Activated CD4-positive, alpha-beta T cell treated with anti-CD3 and anti-CD28 coated beads, Interleukin-2, amount 50 U/mL, for 24 hours (primary cell): ENCODE results near the gene IFFO2.

ENCODE experiments used
- DNase-seq, 2 donors: peaks; one replicate each; pipeline ENCODE4 v3.0.0-alpha.2; 2020; ENCODE audit warnings: low read depth in 1 of 2, low spot score in 1 of 2

IFFO2 gene

GRCh38 chr1:18951416-18951815 lies 5.1 kb downstream of the IFFO2 start:
- DNase-seq = no peak

- no peak for DNase-seq
Measured at GRCh38 chr1:18950401-18951026, 6.0 kb downstream of the IFFO2 start.

- no peak for DNase-seq
Measured at GRCh38 chr1:18949686-18950400, 6.6 kb downstream of the IFFO2 start.

GRCh38 chr1:18948913-18949685 lies 7.4 kb downstream of the IFFO2 start:
- no peak for DNase-seq

GRCh38 chr1:18948048-18948912 lies 8.2 kb downstream of the IFFO2 start:
- peak in 1 of 2 donors; percentile 33 for DNase-seq

- DNase-seq = no peak
Measured at GRCh38 chr1:18947570-18947969, 8.9 kb downstream of the IFFO2 start.

- no peak for DNase-seq
Measured at GRCh38 chr1:18946550-18947381, 9.7 kb downstream of the IFFO2 start.

GRCh38 chr1:18945401-18945849 lies 11.1 kb downstream of the IFFO2 start:
- DNase-seq = no peak

GRCh38 chr1:18944810-18945209 lies 11.7 kb downstream of the IFFO2 start:
- DNase-seq = no peak

- no peak for DNase-seq
Measured at GRCh38 chr1:18943914-18944572, 12.4 kb downstream of the IFFO2 start.

GRCh38 chr1:18943162-18943561 lies 13.3 kb downstream of the IFFO2 start:
- no peak for DNase-seq

- no peak for DNase-seq
Measured at GRCh38 chr1:18942340-18942739, 14.1 kb downstream of the IFFO2 start.

- DNase-seq = no peak
Measured at GRCh38 chr1:18941221-18942141, 15.0 kb downstream of the IFFO2 start.

- no peak for DNase-seq
Measured at GRCh38 chr1:18940303-18941020, 16.0 kb downstream of the IFFO2 start.

GRCh38 chr1:18939398-18940302 lies 16.8 kb downstream of the IFFO2 start:
- no peak for DNase-seq

- no peak for DNase-seq
Measured at GRCh38 chr1:18938707-18939070, 17.8 kb downstream of the IFFO2 start.
